ENCODE data around the gene CHMP1A. TPM values are rescaled to one million over a fixed set of nuclear protein-coding genes. Genes with fewer than 3 reads are reported as not detected.

Gene CHMP1A
- 100 to 1,000 TPM in 1 of 4 donors, 10 to 100 TPM in 3; 54.5 to 101 (median 82.2) TPM for total RNA-seq

GRCh38 chr16:89657442-89658220, at the start of gene CHMP1A, which contains the start of gene SPATA33:
Gene CHMP1A, minus strand, starts transcription at chr16:89657708. Its CDS starts 120 bp downstream, at chr16:89657588.
Gene SPATA33, plus strand, starts transcription at chr16:89657836. Its CDS starts 76 bp downstream, at chr16:89657912.
- H3K27me3 ChIP-seq: no peaks in the 10 kb centered on the region
- peak; percentile 95 for ATAC-seq
- TF ChIP-seq POLR2A (IDR thresholded peaks at IDR 0.05) (peak; percentile 60 to 65), EP300 (IDR thresholded peaks at IDR 0.05) (no peak), CTCF (IDR thresholded peaks at IDR 0.05) (no peak), POLR2AphosphoS5 (IDR thresholded peaks at IDR 0.05) (peak; percentile 87)
- H3K27ac ChIP-seq: peak within 1 kb of the TSS; percentile 19 to 88 (median 86)
- no peaks in the 10 kb centered on the region for H3K9me3 ChIP-seq
- H3K4me3 ChIP-seq: peak within 1 kb of the TSS; percentile 56 to 99
- H3K4me1 ChIP-seq: peaks cover 0 to 27% (median 16%) of the 10 kb centered on the region in 3 donors
- WGBS, 2 donors (ENCODE audit: low coverage in 1 of 2): 0% methylated on average over 4 of the region's 99 CpGs; no CpG with 5 or more reads in 1 of the 2 donors
- H3K36me3 ChIP-seq: peaks cover 0 to 43% of the 10 kb centered on the region in 2 donors

- ATAC-seq: no peak
- Histone ChIP-seq H3K4me3 (no peak overlapping the region), H3K27ac (peak overlapping the region in 1 of 4 donors; percentile 30), H3K27me3 (peaks cover 18% of the 10 kb centered on the region), H3K4me1 (peaks cover 0 to 23% (median 7%) of the 10 kb centered on the region in 3 donors), H3K36me3 (peaks cover 0 to 8% of the 10 kb centered on the region in 2 donors), H3K9me3 (no peaks in the 10 kb centered on the region)
- TF ChIP-seq CTCF (IDR thresholded peaks at IDR 0.05) (no peak), POLR2A (IDR thresholded peaks at IDR 0.05) (no peak), POLR2AphosphoS5 (IDR thresholded peaks at IDR 0.05) (no peak), EP300 (IDR thresholded peaks at IDR 0.05) (no peak)
- WGBS, 2 donors (ENCODE audit: low coverage in 1 of 2): 60% methylated on average over 1 of the region's 14 CpGs; no CpG with 5 or more reads in 1 of the 2 donors
Measured at GRCh38 chr16:89706518-89707260, 49.2 kb upstream of the CHMP1A start.

GRCh38 chr16:89705006-89705405, 47.5 kb upstream of the CHMP1A start:
- Histone ChIP-seq H3K27me3 (peaks cover 18% of the 10 kb centered on the region), H3K4me1 (peaks cover 0 to 34% (median 17%) of the 10 kb centered on the region in 3 donors), H3K4me3 (no peak overlapping the region), H3K36me3 (peaks cover 0 to 8% of the 10 kb centered on the region in 2 donors), H3K9me3 (no peaks in the 10 kb centered on the region), H3K27ac (no peak overlapping the region)
- 56 to 79% methylated on average over 7 to 8 of the region's 15 CpGs for WGBS, 2 donors (ENCODE audit: low coverage in 1 of 2)
- TF ChIP-seq EP300 (IDR thresholded peaks at IDR 0.05): no peak
- TF ChIP-seq POLR2A (IDR thresholded peaks at IDR 0.05): no peak
- no peak for TF ChIP-seq CTCF (IDR thresholded peaks at IDR 0.05)
- TF ChIP-seq POLR2AphosphoS5 (IDR thresholded peaks at IDR 0.05): no peak
- no peak for ATAC-seq

- ATAC-seq: no peak
- 33 to 80% methylated on average over 1 to 10 of the region's 13 CpGs for WGBS, 2 donors (ENCODE audit: low coverage in 1 of 2)
Measured at GRCh38 chr16:89704281-89704680, 46.8 kb upstream of the CHMP1A start.

More at GRCh38 chr16:89704281-89704680, 46.8 kb upstream of the CHMP1A start:
- H3K36me3 ChIP-seq: peaks cover 0 to 4% of the 10 kb centered on the region in 2 donors
- H3K27ac ChIP-seq: no peak overlapping the region
- H3K9me3 ChIP-seq: no peaks in the 10 kb centered on the region
- H3K4me3 ChIP-seq: no peak overlapping the region
- no peak for TF ChIP-seq EP300 (IDR thresholded peaks at IDR 0.05)
- TF ChIP-seq POLR2AphosphoS5 (IDR thresholded peaks at IDR 0.05): no peak
- no peak for TF ChIP-seq POLR2A (IDR thresholded peaks at IDR 0.05)
- TF ChIP-seq CTCF (IDR thresholded peaks at IDR 0.05): no peak
- peaks cover 0 to 40% (median 17%) of the 10 kb centered on the region in 3 donors for H3K4me1 ChIP-seq
- H3K27me3 ChIP-seq: peaks cover 18% of the 10 kb centered on the region
